Keratinocyte (primary cell): ENCODE measurements around the gene DNAJB4.

ENCODE experiments used
- CTCF ChIP-seq, 3 experiments: IDR thresholded peaks in 1 of 3; conservative IDR thresholded peaks in 1 of 3; optimal IDR thresholded peaks in 1 of 3; 2 replicates in 2 of 3; 3 replicates in 1 of 3; pipeline versions ENCODE3 to v1.5.1; 2011; ENCODE audit warnings: low read length in 3 of 3, mild to moderate bottlenecking in 3 of 3, moderate library complexity in 2 of 3, control low read depth in 1 of 3, inconsistent platforms in 1 of 3; ENCODE audit not compliant: insufficient read depth in 2 of 3; ENCODE audit errors: extremely low read depth in 1 of 3
- EZH2 ChIP-seq: IDR thresholded peaks from one replicate; pipeline ENCODE4 v1.6.1; 2012; ENCODE audit warnings: inconsistent platforms, mild to moderate bottlenecking, low read length, moderate library complexity

- TF ChIP-seq EZH2 (no peak), CTCF (optimal IDR thresholded peaks at IDR 0.05 in 1 of 3, IDR thresholded peaks at IDR 0.05 in 1 of 3, conservative IDR thresholded peaks at IDR 0.05 in 1 of 3; ENCODE audit: extremely low read depth in 1 of 3, insufficient read depth in 2 of 3, low read length in 3 of 3) (no peak)
These were observed 29.0 kb downstream of the DNAJB4 start for GRCh38 chr1:78033797-78034172.
